ENCODE data around the gene NOTUM.

Gene NOTUM

DNA sequence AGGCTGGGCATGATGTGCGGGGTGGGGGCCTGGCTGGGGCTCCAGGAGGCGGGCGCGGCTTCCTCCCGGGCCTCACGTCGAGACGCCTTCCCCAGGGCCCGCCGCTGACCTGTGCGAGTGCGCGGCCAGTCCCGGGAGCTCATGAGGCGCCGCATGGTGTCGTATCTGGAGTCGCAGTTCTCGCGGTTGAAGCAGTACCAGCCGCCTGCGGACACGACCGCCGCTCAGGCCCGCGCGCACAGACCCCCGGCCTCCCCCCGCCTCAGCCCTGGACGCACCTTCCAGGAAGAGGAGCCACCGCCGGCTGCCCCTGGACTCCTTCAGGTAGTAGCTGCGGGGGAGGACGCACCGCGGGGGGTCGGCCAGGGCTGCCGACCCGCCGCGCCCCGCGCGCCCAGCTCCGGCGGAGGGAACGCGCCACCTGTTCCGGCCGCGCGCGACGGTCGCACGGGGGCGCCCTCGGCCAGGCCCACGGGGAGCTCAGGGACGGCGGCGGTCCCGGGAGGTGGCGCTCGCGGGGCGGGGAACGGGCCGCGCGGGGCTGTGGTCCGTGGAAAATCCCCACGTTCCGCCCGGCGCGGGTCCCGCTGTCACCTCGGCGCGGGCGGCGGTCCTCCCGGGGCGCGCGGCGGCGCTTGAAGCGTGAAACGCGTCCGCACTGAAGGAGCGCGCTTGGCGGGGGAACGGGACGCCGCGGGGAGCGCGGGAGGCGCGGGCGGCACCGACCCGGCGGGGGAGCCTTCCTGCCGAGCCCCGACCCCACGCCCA lies 1.4 kb downstream of the NOTUM start:
- H3K4me3 ChIP-seq (replicated peaks; ENCODE audit: low read depth, low read length) = no peak overlapping the region
- DNase-seq (ENCODE audit: low read depth) = peak; percentile 36

GRCh38 chr17:81958633-81959342 lies 2.2 kb downstream of the NOTUM start:
- TF ChIP-seq, protein P1, sequence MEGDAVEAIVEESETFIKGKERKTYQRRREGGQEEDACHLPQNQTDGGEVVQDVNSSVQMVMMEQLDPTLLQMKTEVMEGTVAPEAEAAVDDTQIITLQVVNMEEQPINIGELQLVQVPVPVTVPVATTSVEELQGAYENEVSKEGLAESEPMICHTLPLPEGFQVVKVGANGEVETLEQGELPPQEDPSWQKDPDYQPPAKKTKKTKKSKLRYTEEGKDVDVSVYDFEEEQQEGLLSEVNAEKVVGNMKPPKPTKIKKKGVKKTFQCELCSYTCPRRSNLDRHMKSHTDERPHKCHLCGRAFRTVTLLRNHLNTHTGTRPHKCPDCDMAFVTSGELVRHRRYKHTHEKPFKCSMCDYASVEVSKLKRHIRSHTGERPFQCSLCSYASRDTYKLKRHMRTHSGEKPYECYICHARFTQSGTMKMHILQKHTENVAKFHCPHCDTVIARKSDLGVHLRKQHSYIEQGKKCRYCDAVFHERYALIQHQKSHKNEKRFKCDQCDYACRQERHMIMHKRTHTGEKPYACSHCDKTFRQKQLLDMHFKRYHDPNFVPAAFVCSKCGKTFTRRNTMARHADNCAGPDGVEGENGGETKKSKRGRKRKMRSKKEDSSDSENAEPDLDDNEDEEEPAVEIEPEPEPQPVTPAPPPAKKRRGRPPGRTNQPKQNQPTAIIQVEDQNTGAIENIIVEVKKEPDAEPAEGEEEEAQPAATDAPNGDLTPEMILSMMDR (IDR thresholded peaks at IDR 0.05; ENCODE audit: low read length, missing control alignments) = no peak
- H3K4me3 ChIP-seq (replicated peaks; ENCODE audit: low read depth, low read length) = no peak overlapping the region
- DNase-seq (ENCODE audit: low read depth) = no peak

More for the DNA sequence above, 1.4 kb downstream of the NOTUM start:
- TF ChIP-seq, protein P1 (IDR thresholded peaks at IDR 0.05; ENCODE audit: low read length, missing control alignments) = peak; percentile 13

DNA sequence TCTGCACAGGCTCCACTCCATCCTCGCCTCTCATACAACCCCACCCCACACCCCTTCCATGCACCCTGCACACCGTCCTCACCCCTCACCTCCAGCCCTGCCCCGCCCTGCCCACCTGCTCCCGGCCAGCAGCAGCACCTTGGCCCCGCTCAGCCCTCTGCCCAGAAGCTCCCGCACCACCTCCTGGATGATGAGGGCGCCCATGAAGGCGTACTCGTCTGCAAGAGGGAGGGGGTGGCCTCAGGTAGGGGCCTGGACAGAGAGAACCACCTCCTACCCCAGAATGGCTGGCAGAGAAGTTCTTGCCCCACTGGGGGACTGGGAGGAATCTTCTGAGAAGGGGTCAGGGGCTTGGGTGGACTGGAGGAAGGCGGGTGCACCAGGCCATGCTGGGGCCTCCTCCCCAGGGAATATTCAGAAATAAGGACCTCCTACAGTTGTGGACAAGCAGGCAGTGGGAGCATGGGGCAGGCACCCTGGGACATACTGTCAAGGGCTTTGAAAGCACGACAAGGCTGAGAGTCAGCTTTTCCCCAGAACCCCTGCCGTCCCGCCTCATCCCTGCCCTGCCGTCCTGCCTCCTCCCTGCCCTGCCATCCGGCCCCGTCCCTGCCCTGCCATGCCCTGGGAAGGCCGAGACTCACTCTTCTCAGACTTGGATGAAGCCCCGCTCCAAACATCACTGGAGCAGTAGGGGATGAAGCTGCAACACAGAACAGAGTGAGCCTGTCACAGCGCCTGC lies 3.1 kb downstream of the NOTUM start:
- no peak overlapping the region for H3K4me3 ChIP-seq (replicated peaks; ENCODE audit: low read depth, low read length)
- TF ChIP-seq, protein P1 (IDR thresholded peaks at IDR 0.05; ENCODE audit: low read length, missing control alignments) = no peak
- no peak for DNase-seq (ENCODE audit: low read depth)

GRCh38 chr17:81956607-81957589 lies 4.1 kb downstream of the NOTUM start:
- no peak for DNase-seq (ENCODE audit: low read depth)
- no peak overlapping the region for H3K4me3 ChIP-seq (replicated peaks; ENCODE audit: low read depth, low read length)
- TF ChIP-seq, protein P1 (IDR thresholded peaks at IDR 0.05; ENCODE audit: low read length, missing control alignments) = no peak

- no peak overlapping the region for H3K4me3 ChIP-seq (replicated peaks; ENCODE audit: low read depth, low read length)
- DNase-seq (ENCODE audit: low read depth) = no peak
- TF ChIP-seq, protein P1 (IDR thresholded peaks at IDR 0.05; ENCODE audit: low read length, missing control alignments) = no peak
These were observed 5.0 kb downstream of the NOTUM start for GRCh38 chr17:81955756-81956544.
